ENCODE measurements around the gene FOXO1.

Gene FOXO1

DNA sequence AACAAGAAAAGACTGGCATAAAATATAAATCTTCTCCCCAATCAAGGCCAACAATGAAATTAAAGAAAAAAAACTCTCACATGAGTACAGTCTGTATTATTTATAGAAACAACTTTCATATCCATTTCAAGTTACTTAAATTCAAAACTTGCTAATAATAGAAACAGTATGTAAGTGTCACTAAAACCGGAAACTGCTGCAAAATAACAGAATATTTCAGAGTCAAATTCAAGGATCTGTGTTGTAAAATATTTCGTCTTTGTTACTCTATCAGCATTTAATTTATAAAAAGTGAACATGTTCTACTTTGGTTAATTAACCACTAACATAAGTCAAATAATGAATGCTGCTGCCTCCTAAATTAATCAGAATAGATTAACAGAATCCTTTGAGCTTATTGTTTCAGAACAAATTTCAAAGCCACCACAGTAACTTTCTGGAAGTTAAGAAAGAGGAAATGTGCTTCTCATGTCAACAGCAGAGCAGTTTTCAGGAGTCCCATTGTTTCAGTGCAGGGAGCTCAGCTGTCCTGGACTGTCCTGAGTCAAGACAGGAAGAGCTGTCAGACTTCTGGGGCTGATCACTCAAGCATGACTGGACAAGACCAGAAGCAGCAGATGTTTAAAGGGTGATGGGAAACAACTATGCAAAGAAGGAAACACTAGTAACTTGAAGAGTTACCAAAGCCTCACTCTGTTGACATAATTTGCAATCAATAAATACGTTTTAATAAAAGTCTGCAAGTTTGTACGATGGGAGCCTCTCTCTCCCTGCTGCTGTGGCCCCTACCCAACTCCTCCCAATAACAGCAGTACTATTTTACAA is 76.9 kb downstream of the FOXO1 start:
- no peak overlapping the region; the same call in 1 of the 2 replicates for H3K27ac ChIP-seq
- ChIA-PET POLR2A (ENCODE audit: low non-redundant PET) (no interaction called here), CTCF (no interaction called here)
- peak; percentile 74 for DNase-seq (ENCODE audit: low spot score)
- TF ChIP-seq, protein P1, sequence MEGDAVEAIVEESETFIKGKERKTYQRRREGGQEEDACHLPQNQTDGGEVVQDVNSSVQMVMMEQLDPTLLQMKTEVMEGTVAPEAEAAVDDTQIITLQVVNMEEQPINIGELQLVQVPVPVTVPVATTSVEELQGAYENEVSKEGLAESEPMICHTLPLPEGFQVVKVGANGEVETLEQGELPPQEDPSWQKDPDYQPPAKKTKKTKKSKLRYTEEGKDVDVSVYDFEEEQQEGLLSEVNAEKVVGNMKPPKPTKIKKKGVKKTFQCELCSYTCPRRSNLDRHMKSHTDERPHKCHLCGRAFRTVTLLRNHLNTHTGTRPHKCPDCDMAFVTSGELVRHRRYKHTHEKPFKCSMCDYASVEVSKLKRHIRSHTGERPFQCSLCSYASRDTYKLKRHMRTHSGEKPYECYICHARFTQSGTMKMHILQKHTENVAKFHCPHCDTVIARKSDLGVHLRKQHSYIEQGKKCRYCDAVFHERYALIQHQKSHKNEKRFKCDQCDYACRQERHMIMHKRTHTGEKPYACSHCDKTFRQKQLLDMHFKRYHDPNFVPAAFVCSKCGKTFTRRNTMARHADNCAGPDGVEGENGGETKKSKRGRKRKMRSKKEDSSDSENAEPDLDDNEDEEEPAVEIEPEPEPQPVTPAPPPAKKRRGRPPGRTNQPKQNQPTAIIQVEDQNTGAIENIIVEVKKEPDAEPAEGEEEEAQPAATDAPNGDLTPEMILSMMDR (conservative IDR thresholded peaks at IDR 0.05; ENCODE audit: low read depth) = no peak

DNA sequence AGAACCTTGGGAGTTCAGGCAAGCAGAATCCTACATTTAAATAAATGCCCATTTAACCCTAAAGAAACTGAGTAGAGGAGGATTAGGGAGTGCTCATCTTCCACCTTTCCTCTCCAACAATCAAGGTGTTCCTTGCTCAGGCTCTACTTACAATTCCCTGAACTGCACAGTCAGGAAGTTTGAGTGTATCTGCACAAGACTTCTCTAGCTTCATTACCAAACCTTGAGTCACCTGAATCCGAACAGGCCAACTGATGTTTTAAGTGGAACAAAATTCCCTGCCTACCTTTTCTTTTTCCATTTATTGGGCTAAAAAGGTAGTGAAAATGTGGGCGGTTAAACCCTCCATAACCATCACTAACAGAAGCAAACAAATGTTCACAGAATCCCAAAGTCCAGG is 78.3 kb downstream of the FOXO1 start:
- ChIA-PET CTCF (no interaction called here), POLR2A (ENCODE audit: low non-redundant PET) (no interaction called here)
- TF ChIP-seq, protein P1 (conservative IDR thresholded peaks at IDR 0.05; ENCODE audit: low read depth) = no peak
- DNase-seq (ENCODE audit: low spot score) = no peak
- no peak overlapping the region for H3K27ac ChIP-seq

DNA sequence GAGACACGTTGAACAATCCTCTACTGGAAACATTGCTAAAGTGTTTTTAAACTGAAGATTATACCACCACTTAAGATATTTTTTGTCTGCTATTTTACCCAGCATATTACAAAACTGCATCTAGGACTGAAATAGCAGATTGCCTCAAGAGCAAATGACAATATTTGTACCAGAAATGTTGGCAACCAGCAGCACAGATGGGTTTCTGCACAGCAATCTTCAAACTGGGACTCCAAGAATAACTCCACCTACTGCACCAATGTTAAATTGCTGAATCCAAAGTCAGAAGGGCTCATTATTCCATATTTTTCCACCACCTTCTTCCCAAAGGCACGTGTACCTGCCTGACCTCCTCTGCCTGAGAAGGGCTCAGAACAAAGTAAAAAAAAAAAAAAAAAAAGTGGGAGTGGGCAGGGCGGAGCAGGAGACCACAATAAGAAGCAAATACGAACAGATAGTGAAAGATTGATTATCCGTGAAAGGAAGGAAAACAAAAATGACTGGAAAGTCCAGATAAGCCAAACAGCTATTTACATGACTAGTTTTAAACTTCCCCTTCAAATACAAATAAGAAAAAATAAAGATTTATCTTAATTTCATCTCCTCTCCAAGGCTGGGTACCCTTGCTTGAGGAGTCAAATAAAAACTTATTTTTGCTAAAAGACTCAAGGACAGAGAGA is 79.4 kb downstream of the FOXO1 start:
- TF ChIP-seq, protein P1 (conservative IDR thresholded peaks at IDR 0.05; ENCODE audit: low read depth) = no peak
- DNase-seq (ENCODE audit: low spot score) = no peak
- CTCF ChIA-PET = interaction anchor here (0.6 kb wide), 2 partner anchors 19 to 468 kb away, joined by 3 to 5 read pairs; no protein-coding TSS in a partner anchor
- H3K27ac ChIP-seq = no peak overlapping the region
- POLR2A ChIA-PET (ENCODE audit: low non-redundant PET) = no interaction called here

DNA sequence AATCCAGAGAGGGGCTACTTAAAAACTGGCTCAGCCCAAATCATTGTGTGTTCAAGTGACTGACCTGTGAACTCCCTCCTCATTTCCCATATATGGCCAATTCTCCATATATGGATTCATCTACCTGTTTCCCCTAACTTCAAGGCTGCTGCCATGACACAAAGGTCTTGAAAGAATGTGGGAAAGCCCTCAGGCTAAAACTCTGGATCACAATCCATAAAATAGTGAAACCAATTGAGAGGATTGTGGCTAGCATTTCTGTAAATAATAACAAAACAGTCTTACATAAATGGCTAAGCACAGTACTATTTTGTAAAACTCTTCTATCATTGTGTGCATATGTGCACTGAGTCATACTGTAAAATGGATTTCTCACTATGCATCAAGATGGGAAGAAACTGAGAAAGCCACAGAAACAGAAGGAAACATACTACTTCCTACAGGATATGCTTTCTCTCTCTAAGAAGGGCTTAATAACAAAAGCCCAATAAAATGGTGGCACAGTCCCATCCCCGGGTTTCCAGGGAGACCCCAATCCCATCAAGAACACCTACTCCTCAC is 80.5 kb downstream of the FOXO1 start:
- no peak for DNase-seq (ENCODE audit: low spot score)
- ChIA-PET POLR2A (ENCODE audit: low non-redundant PET) (no interaction called here), CTCF (no interaction called here)
- TF ChIP-seq, protein P1 (conservative IDR thresholded peaks at IDR 0.05; ENCODE audit: low read depth) = no peak
- H3K27ac ChIP-seq = no peak overlapping the region

DNA sequence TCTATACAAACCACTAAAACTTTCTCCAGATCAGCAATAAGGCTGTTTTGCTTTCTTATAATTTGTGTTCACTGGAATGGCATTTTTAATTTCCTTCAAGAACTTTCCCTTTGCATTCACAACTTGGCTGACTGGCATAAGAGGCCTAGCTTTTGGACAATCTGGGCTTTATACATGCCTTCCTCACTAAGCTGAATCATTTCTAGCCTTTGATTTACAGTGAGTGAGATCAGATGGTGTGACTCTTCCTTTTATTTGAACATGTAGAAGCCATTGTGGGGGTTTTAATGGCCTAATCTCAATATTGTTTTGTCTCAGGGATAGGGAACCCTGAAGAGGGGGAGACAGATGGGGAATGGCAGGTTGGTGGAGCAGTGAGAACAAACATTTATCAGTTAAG is 82.7 kb downstream of the FOXO1 start:
- H3K27ac ChIP-seq = no peak overlapping the region
- POLR2A ChIA-PET (ENCODE audit: low non-redundant PET) = no interaction called here
- TF ChIP-seq, protein P1 (conservative IDR thresholded peaks at IDR 0.05; ENCODE audit: low read depth) = no peak
- CTCF ChIA-PET = no interaction called here
- no peak for DNase-seq (ENCODE audit: low spot score)

DNA sequence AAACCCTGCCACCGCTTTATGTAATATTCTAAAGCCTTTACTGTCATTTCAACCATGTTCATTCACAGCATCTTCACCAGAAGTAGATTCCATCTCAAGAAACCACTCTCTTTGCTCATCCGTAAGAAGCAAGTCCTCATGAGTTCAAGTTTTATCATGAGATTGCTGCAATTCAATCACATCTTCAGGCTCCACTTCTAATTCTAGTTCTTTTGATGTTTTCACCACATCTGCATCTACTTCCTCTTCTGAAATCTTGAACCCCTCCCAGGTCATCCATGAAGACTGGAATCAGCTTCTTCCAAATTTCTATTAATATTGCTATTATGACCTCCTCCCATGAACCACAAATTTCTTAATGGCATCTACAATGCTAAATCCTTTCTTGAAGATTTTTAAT is 83.9 kb downstream of the FOXO1 start:
- POLR2A ChIA-PET (ENCODE audit: low non-redundant PET) = no interaction called here
- CTCF ChIA-PET = no interaction called here
- DNase-seq (ENCODE audit: low spot score) = no peak
- no peak overlapping the region for H3K27ac ChIP-seq
- TF ChIP-seq, protein P1 (conservative IDR thresholded peaks at IDR 0.05; ENCODE audit: low read depth) = no peak
